ENCODE data around the gene FTMT.

Gene FTMT

GRCh38 chr5:121872856-121873255, 21.2 kb downstream of the FTMT start:
- no peak overlapping the region for H3K4me3 ChIP-seq (ENCODE audit: low read depth, low read length)
- TF ChIP-seq CTCF (IDR thresholded peaks at IDR 0.05; ENCODE audit: borderline replicate concordance, insufficient read depth, low read depth, low read length) = no peak

GRCh38 chr5:121873409-121873808, 21.7 kb downstream of the FTMT start:
- no peak overlapping the region for H3K4me3 ChIP-seq (ENCODE audit: low read depth, low read length)
- TF ChIP-seq CTCF (IDR thresholded peaks at IDR 0.05; ENCODE audit: borderline replicate concordance, insufficient read depth, low read depth, low read length) = no peak

- TF ChIP-seq CTCF (IDR thresholded peaks at IDR 0.05; ENCODE audit: borderline replicate concordance, insufficient read depth, low read depth, low read length) = no peak
Observed at GRCh38 chr5:121885630-121886029, 33.9 kb downstream of the FTMT start.

GRCh38 chr5:121887727-121888126, 36.0 kb downstream of the FTMT start:
- no peak overlapping the region for H3K4me3 ChIP-seq (ENCODE audit: low read depth, low read length)
- TF ChIP-seq CTCF (IDR thresholded peaks at IDR 0.05; ENCODE audit: borderline replicate concordance, insufficient read depth, low read depth, low read length) = no peak

More at GRCh38 chr5:121885630-121886029, 33.9 kb downstream of the FTMT start:
- H3K4me3 ChIP-seq (ENCODE audit: low read depth, low read length) = no peak overlapping the region

- no peak for TF ChIP-seq CTCF (IDR thresholded peaks at IDR 0.05; ENCODE audit: borderline replicate concordance, insufficient read depth, low read depth, low read length)
- no peak overlapping the region for H3K4me3 ChIP-seq (ENCODE audit: low read depth, low read length)
Observed at GRCh38 chr5:121890297-121890858, 38.7 kb downstream of the FTMT start.

- TF ChIP-seq CTCF (IDR thresholded peaks at IDR 0.05; ENCODE audit: borderline replicate concordance, insufficient read depth, low read depth, low read length) = no peak
- H3K4me3 ChIP-seq (ENCODE audit: low read depth, low read length) = no peak overlapping the region
Observed at GRCh38 chr5:121897341-121897740, 45.7 kb downstream of the FTMT start.

- TF ChIP-seq CTCF (IDR thresholded peaks at IDR 0.05; ENCODE audit: borderline replicate concordance, insufficient read depth, low read depth, low read length) = no peak
- H3K4me3 ChIP-seq (ENCODE audit: low read depth, low read length) = no peak overlapping the region
Observed at GRCh38 chr5:121899346-121899745, 47.7 kb downstream of the FTMT start.

Measured in GM12875 (cell line).